ENCODE results near the gene ARHGAP24. TPM values are rescaled to one million over a fixed set of nuclear protein-coding genes. Genes with fewer than 3 reads are reported as not detected.
A peak's percentile ranks its signal among the peaks of the same experiment; 100 is the strongest.

ARHGAP24 gene
- polyA plus RNA-seq, 3 donors, result 12.5 to 32.0 (median 18.8) TPM

- Histone ChIP-seq H3K9me3 (replicated peaks in 1 of 2; ENCODE audit: control insufficient read depth in 1 of 2, insufficient read depth in 1 of 2, low read length in 2 of 2) (no peaks in the 10 kb centered on the region), H3K4me3 (replicated peaks in 1 of 3; ENCODE audit: low read depth in 2 of 3, low read length in 3 of 3) (no peak overlapping the region), H4K20me1 (ENCODE audit: insufficient read depth, low read length) (no peaks in the 10 kb centered on the region), H2AFZ (ENCODE audit: insufficient read depth, low read depth, low read length, poor library complexity, severe bottlenecking) (no peak overlapping the region), H3K79me2 (ENCODE audit: insufficient read depth, low read length) (peaks cover 15% of the 10 kb centered on the region), H3K9ac (ENCODE audit: insufficient read depth, low read length, poor library complexity, severe bottlenecking) (no peak overlapping the region), H3K4me1 (ENCODE audit: control insufficient read depth in 1 of 2, insufficient read depth in 2 of 2, low read length in 2 of 2) (peaks cover 41 to 50% of the 10 kb centered on the region in 2 donors), H3K27me3 (ENCODE audit: control insufficient read depth in 2 of 2, insufficient read depth in 2 of 2, low read length in 2 of 2) (no peaks in the 10 kb centered on the region), H3K36me3 (replicated peaks in 1 of 2; ENCODE audit: control insufficient read depth in 1 of 2, insufficient read depth in 2 of 2, low read length in 2 of 2) (no peaks in the 10 kb centered on the region), H3K27ac (ENCODE audit: low read depth in 1 of 2, low read length in 2 of 2) (peak overlapping the region in 1 of 2 donors; percentile 68), H3K4me2 (replicated peaks; ENCODE audit: extremely low read depth, low read length, poor library complexity, severe bottlenecking) (peak overlapping the region; percentile 20)
- Mint-ChIP-seq H3K27me3 (ENCODE audit: low read depth in 3 of 3) (peaks cover 0 to 3% (median 0%) of the 10 kb centered on the region in 3 donors), H3K9me3 (no peaks in the 10 kb centered on the region), H3K36me3 (peaks cover 10% of the 10 kb centered on the region in 2 donors), H3K4me3 (peak overlapping the region; percentile 10 to 78), H3K27ac (peak overlapping the region; percentile 84 to 95 (median 90)), H3K4me1 (peaks cover 48% of the 10 kb centered on the region)
- peak in 2 of 3 donors; percentile 25 to 51 for DNase-seq
- intact Hi-C loops (cut with micrococcal nuclease), result loop anchor here in 1 of 2 donors (10.0 kb wide), 1 partner anchor 259 kb away; the partner anchor contains the start of gene ARHGAP24
- TF ChIP-seq, protein P1, sequence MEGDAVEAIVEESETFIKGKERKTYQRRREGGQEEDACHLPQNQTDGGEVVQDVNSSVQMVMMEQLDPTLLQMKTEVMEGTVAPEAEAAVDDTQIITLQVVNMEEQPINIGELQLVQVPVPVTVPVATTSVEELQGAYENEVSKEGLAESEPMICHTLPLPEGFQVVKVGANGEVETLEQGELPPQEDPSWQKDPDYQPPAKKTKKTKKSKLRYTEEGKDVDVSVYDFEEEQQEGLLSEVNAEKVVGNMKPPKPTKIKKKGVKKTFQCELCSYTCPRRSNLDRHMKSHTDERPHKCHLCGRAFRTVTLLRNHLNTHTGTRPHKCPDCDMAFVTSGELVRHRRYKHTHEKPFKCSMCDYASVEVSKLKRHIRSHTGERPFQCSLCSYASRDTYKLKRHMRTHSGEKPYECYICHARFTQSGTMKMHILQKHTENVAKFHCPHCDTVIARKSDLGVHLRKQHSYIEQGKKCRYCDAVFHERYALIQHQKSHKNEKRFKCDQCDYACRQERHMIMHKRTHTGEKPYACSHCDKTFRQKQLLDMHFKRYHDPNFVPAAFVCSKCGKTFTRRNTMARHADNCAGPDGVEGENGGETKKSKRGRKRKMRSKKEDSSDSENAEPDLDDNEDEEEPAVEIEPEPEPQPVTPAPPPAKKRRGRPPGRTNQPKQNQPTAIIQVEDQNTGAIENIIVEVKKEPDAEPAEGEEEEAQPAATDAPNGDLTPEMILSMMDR (IDR thresholded peaks at IDR 0.05), result no peak
Observed at GRCh38 chr4:85733798-85734197, 258.8 kb downstream of the ARHGAP24 start.

- Histone ChIP-seq H3K9me3 (replicated peaks in 1 of 2; ENCODE audit: control insufficient read depth in 1 of 2, insufficient read depth in 1 of 2, low read length in 2 of 2) (no peaks in the 10 kb centered on the region), H3K9ac (ENCODE audit: insufficient read depth, low read length, poor library complexity, severe bottlenecking) (no peak overlapping the region), H3K79me2 (ENCODE audit: insufficient read depth, low read length) (peaks cover 19% of the 10 kb centered on the region), H3K4me1 (ENCODE audit: control insufficient read depth in 1 of 2, insufficient read depth in 2 of 2, low read length in 2 of 2) (peaks cover 41 to 50% of the 10 kb centered on the region in 2 donors), H3K4me2 (replicated peaks; ENCODE audit: extremely low read depth, low read length, poor library complexity, severe bottlenecking) (peak overlapping the region; percentile 20), H4K20me1 (ENCODE audit: insufficient read depth, low read length) (no peaks in the 10 kb centered on the region), H2AFZ (ENCODE audit: insufficient read depth, low read depth, low read length, poor library complexity, severe bottlenecking) (no peak overlapping the region), H3K27ac (ENCODE audit: low read depth in 1 of 2, low read length in 2 of 2) (peak overlapping the region in 1 of 2 donors; percentile 68), H3K4me3 (replicated peaks in 1 of 3; ENCODE audit: low read depth in 2 of 3, low read length in 3 of 3) (no peak overlapping the region), H3K27me3 (ENCODE audit: control insufficient read depth in 2 of 2, insufficient read depth in 2 of 2, low read length in 2 of 2) (no peaks in the 10 kb centered on the region), H3K36me3 (replicated peaks in 1 of 2; ENCODE audit: control insufficient read depth in 1 of 2, insufficient read depth in 2 of 2, low read length in 2 of 2) (no peaks in the 10 kb centered on the region)
- Mint-ChIP-seq H3K4me3 (no peak overlapping the region), H3K4me1 (peaks cover 48% of the 10 kb centered on the region), H3K27me3 (ENCODE audit: low read depth in 3 of 3) (peaks cover 0 to 3% (median 0%) of the 10 kb centered on the region in 3 donors), H3K27ac (peak overlapping the region; percentile 84 to 95 (median 90)), H3K36me3 (peaks cover 10% of the 10 kb centered on the region in 2 donors), H3K9me3 (no peaks in the 10 kb centered on the region)
- WGBS (ENCODE audit: insufficient coverage), result no CpG with 5 or more reads among the region's 1 CpG
- DNase-seq, result peak; percentile 32 to 72 (median 44)
- TF ChIP-seq, protein P1 (IDR thresholded peaks at IDR 0.05), result no peak
- intact Hi-C loops (cut with micrococcal nuclease), result loop anchor here in 1 of 2 donors (10.0 kb wide), 1 partner anchor 260 kb away; the partner anchor contains the start of gene ARHGAP24
Observed at GRCh38 chr4:85734424-85734831, 259.5 kb downstream of the ARHGAP24 start.

Measured in CD14-positive monocyte (primary cell).